Effector memory CD4-positive, alpha-beta T cell (primary cell): ENCODE results near the gene LSP1.

Source experiments
- DNase-seq, 3 donors: peaks; one replicate each; pipeline ENCODE4 v3.0.0-alpha.2; 2020
- H3K27ac ChIP-seq: 2 replicates; pipeline ENCODE4 v1.7.0; 2013; ENCODE audit warnings: mild to moderate bottlenecking, low read length, moderate library complexity; ENCODE audit not compliant: insufficient read depth, poor library complexity, severe bottlenecking
- H3K27me3 ChIP-seq: replicated peaks from 2 replicates; pipeline ENCODE4 v1.7.0; 2013; ENCODE audit warnings: mild to moderate bottlenecking, low read length; ENCODE audit not compliant: insufficient read depth, control insufficient read depth, poor library complexity, severe bottlenecking
- H3K36me3 ChIP-seq: 2 replicates; pipeline ENCODE4 v1.7.0; 2013; ENCODE audit warnings: mild to moderate bottlenecking, low read length, moderate library complexity; ENCODE audit not compliant: control insufficient read depth, insufficient read depth
- H3K4me1 ChIP-seq: 2 replicates; pipeline ENCODE4 v1.7.0; 2013; ENCODE audit warnings: low read length, mild to moderate bottlenecking; ENCODE audit not compliant: control insufficient read depth, insufficient read depth, poor library complexity, severe bottlenecking
- H3K4me3 ChIP-seq: 2 replicates; pipeline ENCODE4 v1.7.0; 2013; ENCODE audit warnings: low read length, low read depth, mild to moderate bottlenecking; ENCODE audit not compliant: insufficient read depth, poor library complexity, severe bottlenecking
- H3K9me3 ChIP-seq: 2 replicates; pipeline ENCODE4 v1.7.0; 2013; ENCODE audit warnings: mild to moderate bottlenecking, low read length, moderate library complexity; ENCODE audit not compliant: control insufficient read depth

Gene LSP1

GRCh38 chr11:1824221-1825038 lies 28.5 kb upstream of the LSP1 start:
- Histone ChIP-seq H3K9me3 (no peaks in the 10 kb centered on the region), H3K27ac (no peak overlapping the region), H3K36me3 (no peaks in the 10 kb centered on the region), H3K27me3 (no peaks in the 10 kb centered on the region), H3K4me3 (no peak overlapping the region), H3K4me1 (no peaks in the 10 kb centered on the region)
- DNase-seq = no peak

DNA sequence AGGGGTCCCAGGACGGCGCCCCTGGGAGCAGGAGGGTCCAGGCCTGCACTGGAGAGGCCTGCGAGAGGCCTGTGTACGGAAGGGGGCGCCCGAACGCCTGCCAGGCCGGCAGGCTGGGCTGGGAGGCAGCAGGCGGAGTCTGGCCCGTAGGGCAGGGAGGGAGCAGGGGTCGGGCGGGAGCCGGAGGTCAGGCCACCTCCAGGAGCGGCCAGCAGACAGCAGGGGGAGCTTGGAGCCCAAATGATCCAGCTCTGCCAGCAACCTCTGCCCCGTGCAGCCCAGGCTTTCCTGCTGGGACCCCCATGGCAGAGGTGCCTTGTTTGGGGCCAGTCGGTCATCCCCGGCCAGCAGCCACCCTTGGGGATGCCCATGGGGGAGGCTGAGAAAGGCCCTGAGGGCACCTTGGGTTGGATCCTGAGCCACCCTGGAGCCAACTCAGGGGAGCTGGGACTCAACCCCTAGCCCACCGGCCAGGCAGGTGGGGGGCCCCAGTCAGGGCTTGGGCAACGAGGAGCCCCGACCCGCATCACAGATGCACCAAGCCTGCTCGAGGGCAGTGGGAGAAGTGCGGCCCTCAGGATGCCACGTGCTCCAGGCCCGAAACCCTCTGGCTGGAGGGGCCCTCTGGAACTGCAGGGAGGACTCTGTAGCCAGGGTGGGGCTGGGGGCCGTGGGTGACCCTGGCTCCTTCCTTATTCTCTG lies 27.7 kb upstream of the LSP1 start:
- Histone ChIP-seq H3K4me3 (no peak overlapping the region), H3K27me3 (no peaks in the 10 kb centered on the region), H3K36me3 (no peaks in the 10 kb centered on the region), H3K27ac (no peak overlapping the region), H3K9me3 (no peaks in the 10 kb centered on the region), H3K4me1 (no peaks in the 10 kb centered on the region)
- no peak for DNase-seq

- Histone ChIP-seq H3K4me1 (no peaks in the 10 kb centered on the region), H3K4me3 (no peak overlapping the region), H3K36me3 (no peaks in the 10 kb centered on the region), H3K27ac (no peak overlapping the region), H3K9me3 (no peaks in the 10 kb centered on the region), H3K27me3 (no peaks in the 10 kb centered on the region)
- no peak for DNase-seq
These were observed 27.0 kb upstream of the LSP1 start for GRCh38 chr11:1825785-1826451.

DNA sequence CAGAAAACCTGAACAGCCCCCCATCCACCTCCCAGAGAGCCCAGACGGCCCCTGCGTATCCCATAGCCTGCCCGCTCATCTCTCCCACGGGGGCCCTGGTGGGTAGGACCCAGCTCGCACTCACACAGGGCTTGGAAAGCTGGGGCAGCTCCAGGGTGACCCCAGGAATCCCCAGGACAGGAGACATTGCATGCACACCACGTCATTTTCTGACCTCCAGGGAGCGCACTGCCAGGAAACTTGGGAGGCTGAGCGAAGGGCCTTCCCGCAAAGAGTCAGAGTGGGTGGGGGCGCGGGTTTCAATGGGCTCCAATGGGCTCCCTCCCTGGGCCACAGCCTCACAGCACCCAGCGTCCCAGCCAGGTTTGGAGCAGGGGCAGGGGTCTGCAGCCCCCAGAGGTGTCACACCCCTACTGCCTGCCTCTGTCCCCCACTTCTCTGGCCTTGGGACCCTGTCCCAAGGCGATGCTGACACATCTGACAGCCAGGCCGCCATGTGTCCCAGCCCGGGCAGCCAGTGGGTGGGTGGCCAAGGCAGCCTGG lies 26.3 kb upstream of the LSP1 start:
- H3K27ac ChIP-seq = no peak overlapping the region
- H3K4me3 ChIP-seq = no peak overlapping the region
- DNase-seq = no peak
- no peaks in the 10 kb centered on the region for H3K9me3 ChIP-seq
- H3K4me1 ChIP-seq = no peaks in the 10 kb centered on the region
- H3K27me3 ChIP-seq = no peaks in the 10 kb centered on the region
- H3K36me3 ChIP-seq = no peaks in the 10 kb centered on the region

DNA sequence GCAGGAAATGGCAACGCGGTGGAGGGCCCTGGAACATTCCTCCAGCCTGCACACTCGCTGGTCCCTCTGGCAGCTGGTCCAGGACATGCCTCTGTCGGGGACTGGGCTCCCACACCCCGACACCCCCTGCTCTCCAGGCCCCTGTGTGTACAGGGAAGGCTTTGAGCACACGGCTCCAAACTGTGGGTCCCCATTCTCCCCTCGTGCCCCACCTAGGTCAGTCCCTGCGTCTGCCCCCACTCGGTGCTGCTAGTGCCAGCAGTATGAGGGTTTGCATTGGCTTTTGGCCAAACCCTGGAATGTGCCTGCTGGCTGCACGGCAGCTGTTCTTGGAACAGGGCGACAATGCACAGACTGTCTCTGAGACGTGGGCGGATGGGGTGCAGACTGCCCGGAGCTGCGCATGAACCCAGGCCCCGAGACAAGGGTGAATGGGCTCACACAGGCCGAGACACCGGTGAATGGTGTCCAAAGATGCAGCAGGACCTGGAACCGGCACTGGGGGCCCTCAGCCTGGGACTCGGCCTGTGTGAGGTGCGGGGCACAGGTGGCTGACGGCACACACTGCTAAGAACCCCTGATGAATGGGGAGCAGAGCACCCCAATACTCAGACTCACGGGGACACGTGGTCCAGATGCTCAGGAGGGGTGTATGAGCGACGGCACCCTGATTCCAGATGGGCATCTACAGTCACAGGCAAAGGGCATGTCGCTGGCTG lies 25.6 kb upstream of the LSP1 start:
- H3K9me3 ChIP-seq = no peaks in the 10 kb centered on the region
- no peak overlapping the region for H3K4me3 ChIP-seq
- no peak overlapping the region for H3K27ac ChIP-seq
- H3K4me1 ChIP-seq = no peaks in the 10 kb centered on the region
- DNase-seq = no peak
- peaks cover 4% of the 10 kb centered on the region for H3K27me3 ChIP-seq
- H3K36me3 ChIP-seq = no peaks in the 10 kb centered on the region

DNA sequence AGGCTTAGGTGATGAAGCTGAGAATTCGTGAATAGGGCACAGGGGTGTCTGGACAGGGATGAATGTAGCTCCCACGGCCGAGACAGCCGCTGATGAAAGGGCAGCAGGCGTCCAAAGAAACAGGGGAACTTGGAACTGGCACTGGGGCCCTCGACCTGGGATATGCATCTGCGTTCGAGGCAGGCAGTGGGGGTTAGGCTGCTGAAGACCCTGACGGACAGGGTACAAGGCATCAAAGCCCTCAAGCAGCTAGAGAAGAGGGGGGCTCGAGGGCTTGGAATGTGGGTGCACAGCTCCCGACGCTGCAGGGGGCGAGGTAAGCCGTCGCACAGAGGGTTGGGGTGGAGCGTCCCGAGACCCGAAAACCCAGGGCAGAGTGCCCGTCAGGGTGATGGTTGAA lies 25.0 kb upstream of the LSP1 start:
- H3K9me3 ChIP-seq = no peaks in the 10 kb centered on the region
- no peak for DNase-seq
- no peak overlapping the region for H3K27ac ChIP-seq
- peaks cover 4% of the 10 kb centered on the region for H3K27me3 ChIP-seq
- H3K36me3 ChIP-seq = no peaks in the 10 kb centered on the region
- H3K4me1 ChIP-seq = peaks cover 4% of the 10 kb centered on the region
- no peak overlapping the region for H3K4me3 ChIP-seq

GRCh38 chr11:1828542-1828941 lies 24.3 kb upstream of the LSP1 start:
- DNase-seq = no peak
- H3K9me3 ChIP-seq = no peaks in the 10 kb centered on the region
- H3K36me3 ChIP-seq = no peaks in the 10 kb centered on the region
- H3K4me1 ChIP-seq = peaks cover 4% of the 10 kb centered on the region
- H3K27ac ChIP-seq = no peak overlapping the region
- H3K27me3 ChIP-seq = peaks cover 4% of the 10 kb centered on the region
- no peak overlapping the region for H3K4me3 ChIP-seq

DNA sequence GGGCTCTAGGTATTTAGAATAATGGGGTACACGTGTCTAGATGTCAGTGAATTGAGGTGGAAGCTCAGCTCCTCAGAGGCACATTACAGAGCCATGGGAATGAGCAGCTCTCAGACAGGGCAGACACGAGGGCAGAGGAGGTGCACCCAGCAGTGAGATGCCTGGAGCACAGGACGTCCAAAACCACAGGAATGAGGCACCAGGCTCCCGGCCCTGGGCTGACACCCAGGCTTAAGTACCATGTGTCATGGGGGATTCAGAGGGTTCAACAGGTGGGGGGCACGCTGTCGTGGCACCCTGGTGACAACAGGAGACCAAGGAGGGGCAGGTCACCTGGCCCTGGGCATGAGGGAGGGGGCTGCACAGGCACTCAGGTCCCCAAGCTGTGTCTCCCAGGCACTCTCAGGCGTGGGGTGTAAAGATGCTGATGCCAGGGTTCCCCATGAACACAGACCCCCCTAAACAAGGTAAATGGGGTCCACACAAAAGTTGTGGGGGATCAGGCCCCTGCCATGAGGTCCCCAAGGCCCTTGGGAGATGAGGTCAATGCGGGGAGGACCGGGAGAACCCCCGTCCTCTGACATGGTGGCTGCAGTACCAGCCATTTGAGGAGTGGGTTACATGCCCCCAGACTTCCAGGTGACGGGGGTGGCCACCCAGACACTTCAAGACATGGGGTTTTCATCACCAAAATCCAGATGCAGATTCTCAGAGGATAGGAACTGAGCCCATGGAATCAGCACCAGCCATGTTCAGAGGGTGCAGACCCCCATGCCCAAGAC lies 23.7 kb upstream of the LSP1 start:
- Histone ChIP-seq H3K27me3 (peaks cover 4% of the 10 kb centered on the region), H3K4me3 (no peak overlapping the region), H3K4me1 (peaks cover 4% of the 10 kb centered on the region), H3K27ac (no peak overlapping the region), H3K9me3 (no peaks in the 10 kb centered on the region), H3K36me3 (no peaks in the 10 kb centered on the region)
- DNase-seq = no peak

- DNase-seq = no peak
- Histone ChIP-seq H3K9me3 (no peaks in the 10 kb centered on the region), H3K27me3 (peaks cover 4% of the 10 kb centered on the region), H3K27ac (no peak overlapping the region), H3K4me3 (no peak overlapping the region), H3K4me1 (peaks cover 4% of the 10 kb centered on the region), H3K36me3 (no peaks in the 10 kb centered on the region)
These were observed 22.9 kb upstream of the LSP1 start for GRCh38 chr11:1830004-1830321.
